Right lobe of liver (tissue), 4 donors: Measurements from ENCODE around the gene OR2AG1.

Experiments
- POLR2A ChIP-seq: fragments of 450-650 bp; IDR thresholded peaks from one replicate; pipeline ENCODE4 v1.6.1; 2017; ENCODE audit warnings: antibody characterized with exemption, mild to moderate bottlenecking
- TF ChIP-seq, protein P1 (sequence below), 4 donors: fragments of 200-600 bp in 3 of 4; fragments of 450-650 bp in 1 of 4; IDR thresholded peaks; one replicate each; pipeline versions ENCODE4 v1.5.1 to v1.8.0; 2016 to 2022; ENCODE audit warnings: antibody characterized with exemption in 4 of 4, mild to moderate bottlenecking in 2 of 4
- donor health status: DM: no; HTN: no; CAD: no.
- donor health status: DM: no; HTN: no; CAD: no.
- donor health status: DM: no; HTN: yes; CAD: no.

DNA sequence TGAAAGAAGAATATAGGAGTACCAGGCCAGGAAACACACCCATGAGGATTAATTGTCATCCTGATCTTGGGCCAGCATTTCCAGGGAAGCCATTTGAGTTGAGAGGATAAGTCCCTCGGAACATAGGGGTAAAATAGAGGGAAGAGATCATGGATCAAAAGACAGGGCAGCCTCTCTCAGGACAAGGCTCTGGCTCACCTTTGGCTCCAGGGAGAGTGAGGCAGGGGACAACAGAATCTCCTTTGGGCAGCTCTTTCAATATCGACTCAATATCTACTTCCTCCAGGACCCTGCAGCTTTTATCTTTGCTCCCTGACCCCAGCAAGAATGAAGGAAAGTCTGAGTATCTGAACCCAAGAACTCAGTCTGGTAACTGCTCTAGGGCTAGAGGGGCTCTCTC, at the start of gene OR2AG1:
- no peak for TF ChIP-seq POLR2A
- TF ChIP-seq, protein P1, sequence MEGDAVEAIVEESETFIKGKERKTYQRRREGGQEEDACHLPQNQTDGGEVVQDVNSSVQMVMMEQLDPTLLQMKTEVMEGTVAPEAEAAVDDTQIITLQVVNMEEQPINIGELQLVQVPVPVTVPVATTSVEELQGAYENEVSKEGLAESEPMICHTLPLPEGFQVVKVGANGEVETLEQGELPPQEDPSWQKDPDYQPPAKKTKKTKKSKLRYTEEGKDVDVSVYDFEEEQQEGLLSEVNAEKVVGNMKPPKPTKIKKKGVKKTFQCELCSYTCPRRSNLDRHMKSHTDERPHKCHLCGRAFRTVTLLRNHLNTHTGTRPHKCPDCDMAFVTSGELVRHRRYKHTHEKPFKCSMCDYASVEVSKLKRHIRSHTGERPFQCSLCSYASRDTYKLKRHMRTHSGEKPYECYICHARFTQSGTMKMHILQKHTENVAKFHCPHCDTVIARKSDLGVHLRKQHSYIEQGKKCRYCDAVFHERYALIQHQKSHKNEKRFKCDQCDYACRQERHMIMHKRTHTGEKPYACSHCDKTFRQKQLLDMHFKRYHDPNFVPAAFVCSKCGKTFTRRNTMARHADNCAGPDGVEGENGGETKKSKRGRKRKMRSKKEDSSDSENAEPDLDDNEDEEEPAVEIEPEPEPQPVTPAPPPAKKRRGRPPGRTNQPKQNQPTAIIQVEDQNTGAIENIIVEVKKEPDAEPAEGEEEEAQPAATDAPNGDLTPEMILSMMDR (IDR thresholded peaks at IDR 0.05), result no peak
